HG02759 (cell line): ENCODE data around the gene THEMIS.
"Not testable (repeated sequence)": the region's sequence is repeated elsewhere in the genome, so short reads cannot be mapped to it uniquely, and the experiment has no call there.

Experiments used
- ATAC-seq: cut with Tn5 transposase; IDR thresholded peaks from one replicate; pipeline ENCODE4 v1.9.1; 2021; ENCODE audit warnings: mild to moderate bottlenecking, moderate library complexity; ENCODE audit not compliant: unreplicated experiment

Gene THEMIS

GRCh38 chr6:127732927-127733326, 167.9 kb downstream of the THEMIS start:
- ATAC-seq: no peak

- no peak for ATAC-seq
Measured at GRCh38 chr6:127727260-127727953, 173.5 kb downstream of the THEMIS start.

DNA sequence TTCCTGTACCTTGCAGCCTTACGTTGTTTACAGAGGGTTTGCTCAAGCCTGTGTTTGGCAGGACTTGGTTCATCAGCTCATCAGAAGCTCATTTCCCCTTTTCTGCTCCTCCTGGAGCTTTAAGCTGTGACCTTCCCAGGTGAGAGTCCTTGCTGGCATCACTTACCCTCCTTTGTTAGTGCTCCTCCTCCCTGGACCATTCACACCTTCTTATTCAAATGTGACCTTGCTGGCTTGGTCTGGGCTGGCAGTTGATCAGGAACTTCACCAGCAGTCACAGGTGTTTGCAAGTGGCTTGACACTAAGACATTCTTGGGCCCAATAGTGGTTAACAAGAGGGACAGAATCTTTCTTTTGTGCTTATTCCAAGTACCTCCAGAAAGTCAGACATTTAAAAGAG, 175.0 kb downstream of the THEMIS start:
- no peak for ATAC-seq

GRCh38 chr6:127718694-127719093, 182.2 kb downstream of the THEMIS start:
- ATAC-seq: no peak

- no peak for ATAC-seq
Measured at GRCh38 chr6:127717384-127717783, 183.5 kb downstream of the THEMIS start.

- no peak for ATAC-seq
Measured at GRCh38 chr6:127716465-127716864, 184.4 kb downstream of the THEMIS start.

- no peak for ATAC-seq
Measured at GRCh38 chr6:127710668-127711067, 190.2 kb downstream of the THEMIS start.

DNA sequence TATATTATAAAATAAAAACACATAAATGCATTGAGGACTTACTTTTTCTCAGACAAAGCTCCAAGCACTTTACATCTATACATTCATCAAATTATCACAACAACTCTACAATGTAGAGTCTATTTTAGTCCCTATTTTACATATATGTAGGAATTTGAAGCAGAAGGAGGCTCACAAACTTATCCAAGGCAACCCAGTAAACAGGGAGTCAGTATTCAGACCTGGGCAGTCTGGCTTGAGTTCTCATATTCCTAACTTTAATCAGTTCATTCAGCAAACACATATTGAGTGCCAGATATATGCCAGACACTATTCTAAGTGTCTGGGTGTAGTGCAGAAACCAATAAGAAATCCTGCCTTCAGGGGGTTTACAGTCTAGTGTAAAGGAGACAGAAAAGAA, 194.6 kb downstream of the THEMIS start:
- ATAC-seq: no peak

DNA sequence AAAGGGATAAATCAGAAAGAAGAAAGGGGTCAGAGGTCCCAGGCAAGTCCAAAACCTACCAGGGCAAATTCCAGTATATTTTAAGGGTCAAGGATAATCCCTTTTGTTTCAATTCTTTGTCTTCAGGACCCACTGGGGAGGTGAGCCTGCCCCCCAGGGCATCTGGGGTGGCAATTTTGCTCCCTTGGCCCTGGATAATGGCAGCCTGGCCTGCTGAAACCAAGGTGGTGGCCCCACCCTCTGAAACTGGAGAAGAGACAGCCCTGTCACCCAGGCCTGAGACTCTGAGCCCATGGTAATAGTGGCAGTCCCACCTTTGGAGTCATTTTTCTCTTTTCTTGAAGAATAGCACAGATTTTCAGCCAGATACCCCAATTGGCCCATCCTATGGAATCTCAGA, 205.8 kb downstream of the THEMIS start:
- ATAC-seq: no peak

GRCh38 chr6:127691146-127691545, 209.7 kb downstream of the THEMIS start:
- ATAC-seq: no peak

GRCh38 chr6:127690588-127690987, 210.3 kb downstream of the THEMIS start:
- no peak for ATAC-seq

DNA sequence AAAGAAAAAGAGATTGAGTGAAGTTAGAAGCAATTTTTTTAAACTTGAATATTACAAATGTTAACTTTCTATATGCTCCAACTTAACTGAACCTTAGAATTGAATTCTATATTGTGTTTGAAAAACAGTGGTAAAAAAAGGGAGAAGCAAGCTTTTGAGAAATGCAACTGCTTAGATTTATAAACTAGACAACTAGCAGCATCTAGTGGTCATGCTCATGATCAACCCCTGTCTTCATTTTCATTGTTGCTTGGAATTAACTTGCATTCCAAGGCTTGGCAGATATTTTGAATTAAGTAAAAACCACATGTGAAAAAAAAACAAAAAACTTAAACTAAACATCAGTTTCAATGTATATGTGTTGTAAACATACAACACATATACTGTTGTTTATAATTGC, 210.8 kb downstream of the THEMIS start:
- no peak for ATAC-seq

DNA sequence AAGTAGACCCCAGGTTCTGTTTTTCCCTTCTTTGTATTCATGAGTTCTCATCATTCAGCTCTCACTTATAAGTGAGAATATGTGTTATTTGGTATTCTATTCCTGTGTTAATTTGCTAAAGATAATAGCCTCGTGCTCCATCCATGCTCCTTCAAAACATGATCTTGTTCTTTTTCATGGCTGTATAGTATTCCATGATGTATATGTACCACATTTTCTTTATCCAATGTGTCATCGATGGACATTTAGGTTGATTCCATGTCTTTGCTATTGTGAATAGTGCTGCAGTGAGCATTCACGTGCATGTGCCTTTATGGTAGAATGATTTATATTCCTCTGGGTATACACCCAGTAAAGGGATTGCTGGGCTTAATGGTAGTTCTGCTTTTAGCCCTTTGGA, 213.4 kb downstream of the THEMIS start:
- not testable (repeated sequence) for ATAC-seq

DNA sequence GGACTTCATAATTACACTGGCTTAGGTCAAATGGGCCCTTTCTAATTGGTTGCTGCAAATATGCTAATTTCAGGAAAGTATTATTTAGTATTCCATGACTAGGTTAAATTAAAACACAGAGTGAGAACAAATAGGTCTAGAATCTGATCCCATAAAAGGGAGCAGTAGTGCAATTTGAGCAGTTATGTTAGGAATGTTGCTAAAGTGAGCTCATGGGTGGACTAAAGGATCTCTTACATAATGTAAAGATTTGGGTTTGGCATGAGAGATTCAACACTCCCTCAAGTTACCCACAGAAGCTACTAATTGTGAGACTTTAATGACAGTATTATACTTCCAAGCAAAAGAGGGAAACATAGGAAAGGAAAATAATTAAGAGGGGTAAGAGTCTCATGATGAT, 214.8 kb downstream of the THEMIS start:
- ATAC-seq: no peak

GRCh38 chr6:127684501-127684900, 216.4 kb downstream of the THEMIS start:
- no peak for ATAC-seq
